A204.1 (cell line): ENCODE results near the gene KDM2B.

Experiments used
- FAIRE-seq: peaks from 2 replicates; lab custom pipeline; 2012; peaks lifted over from hg19 to GRCh38; lab: Jason Lieb, UNC

The KDM2B gene

GRCh38 chr12:121561009-121561395 is 19.8 kb downstream of the KDM2B start:
- FAIRE-seq = no peak

- FAIRE-seq = no peak
Measured at GRCh38 chr12:121560392-121561008, 20.3 kb downstream of the KDM2B start.

GRCh38 chr12:121558956-121559355 is 21.9 kb downstream of the KDM2B start:
- no peak for FAIRE-seq

GRCh38 chr12:121550974-121551634 is 29.7 kb downstream of the KDM2B start:
- no peak for FAIRE-seq

- FAIRE-seq = no peak
Measured at GRCh38 chr12:121549075-121549474, 31.7 kb downstream of the KDM2B start.

- FAIRE-seq = no peak
Measured at GRCh38 chr12:121545480-121545879, 35.3 kb downstream of the KDM2B start.

- no peak for FAIRE-seq
Measured at GRCh38 chr12:121543786-121544185, 37.0 kb downstream of the KDM2B start.

GRCh38 chr12:121539908-121540307 is 40.9 kb downstream of the KDM2B start:
- FAIRE-seq = no peak

- no peak for FAIRE-seq
Measured at GRCh38 chr12:121538699-121539061, 42.1 kb downstream of the KDM2B start.

- FAIRE-seq = no peak
Measured at GRCh38 chr12:121537814-121538698, 42.8 kb downstream of the KDM2B start.

- no peak for FAIRE-seq
Measured at GRCh38 chr12:121536899-121537813, 43.7 kb downstream of the KDM2B start.

GRCh38 chr12:121536054-121536898 is 44.5 kb downstream of the KDM2B start:
- no peak for FAIRE-seq

- FAIRE-seq = no peak
Measured at GRCh38 chr12:121535150-121536053, 45.4 kb downstream of the KDM2B start.

GRCh38 chr12:121534495-121535148 is 46.2 kb downstream of the KDM2B start:
- FAIRE-seq = no peak

- no peak for FAIRE-seq
Measured at GRCh38 chr12:121533394-121534090, 47.3 kb downstream of the KDM2B start.

GRCh38 chr12:121532503-121533393 is 48.1 kb downstream of the KDM2B start:
- no peak for FAIRE-seq

- no peak for FAIRE-seq
Measured at GRCh38 chr12:121531356-121531750, 49.5 kb downstream of the KDM2B start.
